Stimulated activated CD4-positive, alpha-beta T cell treated with anti-CD3 and anti-CD28 coated beads, Interleukin-15, amount 100 ng/mL, for 1 hour (primary cell): ENCODE measurements around the gene KLHL25.
"Not testable (repeated sequence)": the region's sequence is repeated elsewhere in the genome, so short reads cannot be mapped to it uniquely, and the experiment has no call there.

Source experiments
- DNase-seq, 2 donors: peaks; one replicate each; pipeline ENCODE4 v3.0.0-alpha.2; 2020; ENCODE audit warnings: low read depth in 1 of 2, low spot score in 1 of 2

The KLHL25 gene

DNA sequence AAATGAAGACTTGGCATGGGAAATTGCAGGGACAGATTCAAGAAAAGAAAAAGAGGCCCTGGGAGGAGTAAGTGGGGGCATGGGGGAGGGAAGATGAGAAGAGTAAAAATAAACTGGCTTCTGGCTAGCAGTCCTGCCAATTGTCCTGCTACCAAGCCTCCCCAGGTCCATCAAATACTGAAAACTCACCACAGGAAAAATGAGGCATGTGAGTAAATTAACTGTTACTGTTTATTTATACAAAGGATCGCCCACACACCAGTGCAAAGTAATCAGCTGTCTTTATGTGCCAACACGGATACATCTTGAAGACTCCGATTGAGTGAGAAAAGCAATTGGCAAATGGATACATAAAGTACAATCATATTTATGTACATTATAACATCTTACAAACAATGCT, 10.7 kb upstream of the KLHL25 start:
- DNase-seq, result no peak

GRCh38 chr15:85804481-85805170, 9.9 kb upstream of the KLHL25 start:
- no peak for DNase-seq

DNA sequence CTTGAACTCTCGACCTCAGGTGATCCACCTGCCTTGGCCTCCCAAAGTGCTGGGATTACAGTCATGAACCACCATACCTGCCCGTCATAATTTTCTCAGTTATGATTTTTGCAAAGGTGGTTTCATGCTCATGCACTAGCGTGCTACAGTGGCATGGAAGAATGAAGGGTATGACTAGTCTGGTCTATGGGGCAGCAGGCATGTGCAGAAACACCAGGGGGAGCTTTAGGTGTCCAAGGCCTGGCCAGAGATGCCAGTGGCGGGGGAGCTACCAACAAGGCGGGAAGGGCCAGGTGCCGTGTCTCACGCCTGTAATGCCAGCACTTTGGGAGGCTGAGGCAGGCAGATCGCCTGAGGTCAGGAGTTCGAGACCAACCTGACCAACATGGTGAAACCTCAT, 7.9 kb upstream of the KLHL25 start:
- not testable (repeated sequence) for DNase-seq

GRCh38 chr15:85800478-85801123, 5.9 kb upstream of the KLHL25 start:
- no peak for DNase-seq

- DNase-seq, result not testable (repeated sequence)
Observed at GRCh38 chr15:85796371-85796770, 1.6 kb upstream of the KLHL25 start.

- DNase-seq, result no peak
Observed at GRCh38 chr15:85795337-85796305, 896 bp upstream of the KLHL25 start.

DNA sequence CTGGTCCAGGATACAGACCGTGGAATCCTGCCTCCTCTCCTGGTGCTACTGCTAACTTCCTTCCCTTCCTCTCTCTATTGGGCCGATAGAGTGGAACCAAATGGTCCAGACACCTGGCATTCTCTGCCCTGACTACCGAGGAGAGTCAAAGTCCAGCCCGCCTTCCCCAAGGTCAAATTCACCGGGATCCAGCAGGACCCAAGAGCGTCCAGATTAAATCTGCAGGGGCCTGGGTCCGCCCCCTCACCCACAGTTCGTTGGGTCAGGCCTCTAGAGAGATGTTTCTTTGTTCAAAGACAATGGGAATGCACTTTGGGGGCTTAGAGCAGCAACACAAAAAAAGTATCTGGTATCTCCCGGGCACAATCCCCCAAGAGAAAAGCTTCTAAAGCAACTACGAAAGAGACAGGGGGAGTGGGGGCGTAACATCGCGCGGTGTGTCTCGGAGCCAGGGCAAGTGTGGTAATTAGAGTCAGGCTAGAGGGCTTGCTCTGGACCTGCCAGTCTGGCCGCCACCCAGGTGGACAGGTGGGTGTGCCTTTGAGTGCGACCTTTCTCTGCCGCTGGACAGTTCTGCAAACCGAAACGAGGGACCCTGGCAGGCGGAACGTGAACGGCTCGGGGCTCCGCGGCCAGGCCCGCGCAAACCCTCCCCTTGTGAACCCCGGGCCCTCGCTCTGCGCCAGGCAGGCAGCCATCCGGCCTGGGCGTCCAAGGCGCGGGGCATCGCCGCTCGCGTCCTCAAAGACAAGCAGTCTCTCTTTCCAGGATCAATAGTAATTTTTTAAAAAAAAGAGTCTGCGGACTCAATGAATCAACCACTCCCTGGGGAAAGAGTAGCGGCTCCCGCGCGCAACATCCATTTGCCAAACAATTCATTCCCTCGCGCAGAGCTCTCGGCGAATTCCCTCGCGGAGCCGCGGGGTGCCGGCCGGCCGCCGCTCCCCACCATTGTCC, 806 bp downstream of the KLHL25 start:
- DNase-seq, result peak in 1 of 2 donors; percentile 16

GRCh38 chr15:85792912-85793590, 1.7 kb downstream of the KLHL25 start:
- no peak for DNase-seq

GRCh38 chr15:85792102-85792731, 2.5 kb downstream of the KLHL25 start:
- DNase-seq, result no peak

- no peak for DNase-seq
Observed at GRCh38 chr15:85789496-85789875, 5.2 kb downstream of the KLHL25 start.

GRCh38 chr15:85788771-85789495, 5.8 kb downstream of the KLHL25 start:
- no peak for DNase-seq

GRCh38 chr15:85786781-85787114, 8.0 kb downstream of the KLHL25 start:
- DNase-seq, result no peak

- no peak for DNase-seq
Observed at GRCh38 chr15:85785887-85786780, 8.6 kb downstream of the KLHL25 start.

GRCh38 chr15:85782064-85782463, 12.7 kb downstream of the KLHL25 start:
- no peak for DNase-seq

DNA sequence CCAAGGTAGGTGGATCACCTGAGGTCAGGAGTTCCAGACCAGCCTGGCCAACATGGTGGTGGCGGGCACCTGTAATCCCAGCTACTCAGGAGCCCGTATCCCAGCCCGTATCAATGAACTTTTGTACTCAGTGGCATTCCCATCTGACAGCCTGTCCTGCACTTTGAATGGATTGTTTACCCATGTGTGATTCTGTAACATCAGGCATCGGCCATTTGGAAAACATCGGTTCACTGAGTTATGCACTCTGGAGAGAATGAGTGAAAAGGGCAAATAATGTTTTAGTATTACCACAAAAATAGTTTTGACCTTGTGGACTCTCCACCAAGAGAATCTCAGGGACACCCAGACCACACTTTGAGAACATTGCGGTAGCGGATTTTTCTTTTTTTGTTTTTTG, 13.6 kb downstream of the KLHL25 start:
- no peak for DNase-seq

GRCh38 chr15:85780225-85780985, 14.3 kb downstream of the KLHL25 start:
- DNase-seq, result no peak

GRCh38 chr15:85779249-85779648, 15.5 kb downstream of the KLHL25 start:
- DNase-seq, result no peak
